Stimulated activated CD8-positive, alpha-beta memory T cell treated with anti-CD3 and anti-CD28 coated beads, Interleukin-4, amount 100 ng/mL, for 4 hours (primary cell): ENCODE measurements around the gene AGMAT.

ENCODE experiments used
- DNase-seq, 2 donors: peaks; one replicate each; pipeline ENCODE4 v3.0.0-alpha.2; 2020; ENCODE audit warnings: low read depth in 2 of 2, low spot score in 1 of 2

The AGMAT gene

DNA sequence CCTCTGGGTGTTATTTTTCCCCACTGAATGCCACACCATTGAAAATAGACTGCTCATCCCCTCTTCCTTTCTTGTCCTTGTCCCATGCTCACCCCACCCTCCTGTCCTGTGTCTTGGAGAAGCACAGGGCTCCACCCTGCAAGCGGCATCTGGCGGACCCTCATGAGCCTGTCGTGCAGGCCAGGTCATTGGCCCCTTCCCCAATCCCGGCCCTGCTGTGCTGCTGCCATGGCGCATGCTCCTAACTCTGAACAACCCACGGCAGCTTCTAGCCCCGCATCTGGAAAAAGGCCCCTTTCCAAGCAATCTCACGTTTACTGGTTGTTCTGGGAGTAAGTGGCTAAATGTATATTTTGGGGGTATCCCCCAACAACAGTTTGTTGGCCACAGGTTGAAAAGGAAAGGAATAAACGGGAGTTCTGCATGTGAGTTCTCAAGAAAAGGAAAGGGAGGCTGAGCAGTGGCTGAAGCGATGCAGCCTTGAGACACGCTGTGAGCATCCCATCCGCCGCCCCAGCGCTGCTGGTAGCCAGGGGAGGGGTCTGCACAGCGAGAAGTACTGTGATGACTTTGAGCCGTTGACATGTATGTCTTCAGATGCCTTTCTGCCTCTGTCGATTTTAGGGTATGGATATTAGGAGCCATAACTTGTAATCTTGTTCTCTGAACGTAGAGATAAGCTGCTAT is 16.3 kb downstream of the AGMAT start:
- no peak for DNase-seq

DNA sequence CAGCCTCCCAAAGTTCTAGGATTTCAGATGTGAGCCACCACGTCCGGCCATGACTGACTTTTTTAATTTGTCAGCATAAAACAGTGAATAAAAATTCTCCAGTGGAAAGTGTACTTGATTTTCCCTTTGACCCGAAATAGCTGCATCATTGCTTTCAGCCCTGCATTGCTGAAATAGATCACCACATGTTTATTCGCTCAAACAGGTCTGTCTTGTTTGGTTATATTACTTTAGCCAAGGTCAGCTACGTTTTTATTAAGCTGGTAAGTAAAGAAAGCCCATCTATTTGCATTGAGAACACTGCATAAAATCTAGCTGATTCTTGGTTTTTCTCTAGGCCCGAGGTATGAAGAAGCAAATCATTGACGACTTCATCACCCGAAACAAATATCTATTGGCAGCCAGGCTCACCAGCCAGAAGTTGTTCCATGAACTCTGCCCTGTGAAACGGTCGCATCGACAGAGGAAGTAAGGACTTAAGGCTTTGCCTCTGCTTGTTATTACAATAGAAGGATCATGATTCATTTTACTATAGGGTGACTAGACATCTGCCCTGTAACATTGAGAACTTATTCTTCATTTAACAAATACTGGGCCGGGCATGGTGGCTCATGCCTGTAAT is 25.6 kb downstream of the AGMAT start:
- DNase-seq, result no peak

GRCh38 chr1:15558516-15558915 is 26.3 kb downstream of the AGMAT start:
- no peak for DNase-seq

- no peak for DNase-seq
Measured at GRCh38 chr1:15557594-15557993, 27.3 kb downstream of the AGMAT start.

GRCh38 chr1:15557008-15557407 is 27.8 kb downstream of the AGMAT start:
- no peak for DNase-seq

DNA sequence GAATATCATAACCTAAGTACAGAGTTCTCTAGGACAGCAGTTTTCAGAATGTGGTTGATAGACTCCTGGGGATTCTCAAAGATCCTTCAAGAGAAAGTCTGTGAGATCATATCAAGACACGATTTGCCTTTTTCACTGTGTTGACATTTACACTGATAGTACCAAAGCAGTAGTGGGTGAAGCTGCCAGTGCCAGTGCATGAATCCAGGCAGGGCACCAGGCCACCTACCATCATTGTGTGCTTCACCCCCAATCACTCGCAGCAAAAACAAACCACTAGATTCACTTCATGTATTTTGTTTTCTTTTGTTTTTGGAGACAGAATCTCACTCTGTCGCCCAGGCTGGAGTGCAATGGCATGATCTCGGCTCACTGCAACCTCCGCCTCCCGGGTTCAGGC is 34.3 kb downstream of the AGMAT start:
- DNase-seq, result no peak

DNA sequence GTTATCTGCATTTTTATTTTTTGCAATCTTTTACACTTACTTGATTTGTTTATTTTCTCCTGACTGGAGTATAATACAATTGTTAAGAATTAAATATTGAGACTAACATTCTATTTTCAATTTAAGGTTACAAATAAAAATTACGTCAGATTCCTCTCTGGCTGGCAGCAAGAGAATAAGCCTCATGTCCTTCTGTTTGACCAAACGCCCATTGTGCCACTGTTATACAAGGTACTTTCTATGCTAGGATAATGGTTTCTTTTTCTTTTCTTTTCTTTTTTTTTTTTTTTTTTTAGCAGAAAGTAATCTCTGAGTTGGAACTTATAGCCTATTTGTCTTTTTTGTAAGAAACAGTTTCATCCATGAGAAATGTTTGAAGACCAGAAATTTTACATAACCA is 38.2 kb downstream of the AGMAT start:
- no peak for DNase-seq

GRCh38 chr1:15543589-15544568 is 41.0 kb downstream of the AGMAT start:
- DNase-seq, result no peak

- DNase-seq, result no peak
Measured at GRCh38 chr1:15543251-15543588, 41.6 kb downstream of the AGMAT start.

DNA sequence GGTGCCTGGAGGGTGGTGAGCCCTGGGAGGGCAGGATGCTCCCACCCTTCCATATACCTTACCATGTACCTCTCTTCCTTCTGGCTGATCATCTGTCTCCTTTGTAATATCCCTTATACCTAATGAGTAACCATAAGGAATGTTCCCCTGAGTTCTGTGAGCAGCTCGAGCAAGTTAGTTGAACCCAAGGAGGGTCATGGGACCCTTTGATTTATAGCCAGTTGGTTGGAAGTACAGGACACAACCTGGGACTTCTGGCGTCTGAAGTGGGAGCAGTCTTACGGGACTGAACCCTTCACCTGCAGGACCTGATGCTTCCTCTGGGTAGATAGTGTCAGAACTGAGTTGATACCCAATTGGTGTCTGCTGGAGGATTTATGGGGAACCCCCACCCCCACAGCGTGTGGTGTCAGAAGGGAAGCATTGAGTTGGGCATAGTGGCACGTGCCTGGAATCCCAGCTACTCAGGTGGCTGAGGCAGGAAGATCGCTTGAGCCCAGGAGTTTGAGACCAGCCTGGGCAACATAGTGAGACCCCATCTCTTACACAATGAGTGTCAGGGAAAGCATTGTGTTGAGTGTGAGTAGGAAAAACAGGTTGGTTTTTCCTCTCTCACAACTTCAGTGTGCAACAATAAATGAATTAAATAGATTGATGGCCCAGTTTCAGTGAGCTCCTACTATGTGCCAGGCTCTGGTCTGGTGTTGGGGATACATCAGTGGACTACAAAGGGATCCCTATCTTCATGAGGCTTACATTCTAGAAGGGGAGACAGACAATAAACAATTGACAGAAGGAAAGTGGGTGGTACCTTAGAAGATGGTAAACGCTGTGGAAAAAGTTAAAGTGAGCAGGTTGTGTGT is 42.2 kb downstream of the AGMAT start:
- DNase-seq, result no peak

GRCh38 chr1:15541231-15541792 is 43.5 kb downstream of the AGMAT start:
- DNase-seq, result no peak

- DNase-seq, result no peak
Measured at GRCh38 chr1:15540186-15540585, 44.7 kb downstream of the AGMAT start.

- no peak for DNase-seq
Measured at GRCh38 chr1:15538771-15539170, 46.1 kb downstream of the AGMAT start.

- DNase-seq, result no peak
Measured at GRCh38 chr1:15531682-15532081, 53.2 kb downstream of the AGMAT start.

DNA sequence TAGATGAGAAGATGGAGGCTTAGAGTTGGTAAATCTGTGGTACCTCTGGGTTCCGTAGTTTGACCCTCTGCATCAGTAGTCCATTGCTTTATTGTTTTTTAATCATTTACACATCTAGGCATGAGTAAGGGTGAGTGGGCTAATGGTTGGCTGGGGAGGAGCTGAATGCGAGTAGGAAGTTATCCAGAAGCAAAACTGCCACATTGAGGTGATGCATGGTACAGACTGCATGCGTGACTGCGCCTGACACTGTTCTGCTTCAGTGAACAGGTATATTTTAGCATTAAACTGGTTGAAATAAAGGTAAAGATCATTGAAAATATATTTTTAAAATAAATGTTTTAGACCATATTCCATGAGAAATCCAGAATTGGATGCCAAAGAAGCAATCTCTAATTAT is 53.8 kb downstream of the AGMAT start:
- no peak for DNase-seq

- DNase-seq, result peak; percentile 90 to 97
Measured at GRCh38 chr1:15526490-15527339, 58.1 kb downstream of the AGMAT start, which contains the start of gene DNAJC16. TSS of gene DNAJC16 (plus strand) at chr1:15526848. CDS start at chr1:15529106, 2,258 bp downstream.

GRCh38 chr1:15526021-15526489 is 58.8 kb downstream of the AGMAT start:
- DNase-seq, result no peak

GRCh38 chr1:15525050-15526020 is 59.5 kb downstream of the AGMAT start:
- DNase-seq, result peak in 1 of 2 donors; percentile 99
